Middle frontal gyrus (tissue), 1 donor: ENCODE measurements around the gene DNTTIP2.
"Not testable (repeated sequence)": the region's sequence is repeated elsewhere in the genome, so short reads cannot be mapped to it uniquely, and the experiment has no call there.

Experiments used
- DNase-seq: peaks from one replicate; pipeline ENCODE4 v3.0.0-alpha.2; 2015; ENCODE audit warnings: low spot score; ENCODE audit errors: extremely low spot score

Gene DNTTIP2, protein sequence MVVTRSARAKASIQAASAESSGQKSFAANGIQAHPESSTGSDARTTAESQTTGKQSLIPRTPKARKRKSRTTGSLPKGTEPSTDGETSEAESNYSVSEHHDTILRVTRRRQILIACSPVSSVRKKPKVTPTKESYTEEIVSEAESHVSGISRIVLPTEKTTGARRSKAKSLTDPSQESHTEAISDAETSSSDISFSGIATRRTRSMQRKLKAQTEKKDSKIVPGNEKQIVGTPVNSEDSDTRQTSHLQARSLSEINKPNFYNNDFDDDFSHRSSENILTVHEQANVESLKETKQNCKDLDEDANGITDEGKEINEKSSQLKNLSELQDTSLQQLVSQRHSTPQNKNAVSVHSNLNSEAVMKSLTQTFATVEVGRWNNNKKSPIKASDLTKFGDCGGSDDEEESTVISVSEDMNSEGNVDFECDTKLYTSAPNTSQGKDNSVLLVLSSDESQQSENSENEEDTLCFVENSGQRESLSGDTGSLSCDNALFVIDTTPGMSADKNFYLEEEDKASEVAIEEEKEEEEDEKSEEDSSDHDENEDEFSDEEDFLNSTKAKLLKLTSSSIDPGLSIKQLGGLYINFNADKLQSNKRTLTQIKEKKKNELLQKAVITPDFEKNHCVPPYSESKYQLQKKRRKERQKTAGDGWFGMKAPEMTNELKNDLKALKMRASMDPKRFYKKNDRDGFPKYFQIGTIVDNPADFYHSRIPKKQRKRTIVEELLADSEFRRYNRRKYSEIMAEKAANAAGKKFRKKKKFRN

DNA sequence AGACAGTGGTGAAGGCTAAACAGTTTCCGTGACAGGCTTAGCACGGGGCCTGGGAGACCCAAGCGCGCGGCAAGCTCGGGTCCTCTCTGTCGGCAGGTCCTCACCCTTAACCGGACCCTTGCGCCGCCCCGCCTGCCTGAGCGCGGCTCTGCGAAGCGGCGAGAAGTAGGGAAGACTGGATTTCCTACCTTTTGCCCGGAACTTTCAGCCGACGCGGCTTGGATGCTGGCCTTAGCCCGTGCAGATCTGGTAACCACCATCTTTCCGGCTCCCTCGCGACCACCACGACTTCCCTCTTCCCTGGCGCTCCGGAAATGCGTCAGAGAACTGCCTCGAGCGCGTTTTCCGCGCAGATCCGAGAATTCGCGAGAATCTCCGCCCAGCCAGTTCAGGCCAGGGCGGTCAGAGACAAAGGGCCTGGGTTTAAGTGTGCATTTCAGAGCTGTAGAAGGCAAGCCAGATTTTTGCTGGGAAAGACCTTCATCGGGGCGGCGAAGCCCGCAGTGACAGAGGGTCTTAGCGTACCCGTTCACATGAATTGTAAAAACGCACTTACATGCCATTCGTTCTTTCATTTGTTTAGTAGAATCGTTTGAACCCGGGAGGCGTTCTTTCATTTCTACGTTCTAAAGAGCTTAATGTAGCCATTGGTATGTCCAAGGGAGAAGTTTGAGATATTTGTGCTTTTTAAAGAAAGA, at the start of gene DNTTIP2:
DNTTIP2 (minus strand) TSS at position 318 of the 698 bp plus-strand sequence; CDS start at position 260, 58 bp downstream.
- peak; percentile 93 for DNase-seq

DNA sequence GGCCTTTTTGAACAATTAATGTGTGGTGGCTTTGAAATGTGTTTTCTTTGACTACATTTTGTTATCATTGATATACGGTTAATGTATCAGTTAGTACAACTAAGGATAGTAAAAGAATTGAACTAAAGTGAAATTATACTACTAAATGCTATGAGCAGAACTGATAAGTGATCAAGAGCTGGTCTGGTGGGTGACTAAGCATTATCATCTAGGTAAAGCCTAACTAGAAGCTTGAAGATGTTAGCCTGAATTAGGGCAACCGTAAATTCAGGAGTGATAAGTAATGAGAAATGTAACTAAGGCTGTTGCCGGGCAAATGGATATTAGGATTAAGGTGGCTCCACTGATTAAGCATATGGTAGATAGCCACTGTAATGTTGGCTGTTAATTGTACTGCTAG, 46.2 kb upstream of the DNTTIP2 start:
- no peak for DNase-seq

DNA sequence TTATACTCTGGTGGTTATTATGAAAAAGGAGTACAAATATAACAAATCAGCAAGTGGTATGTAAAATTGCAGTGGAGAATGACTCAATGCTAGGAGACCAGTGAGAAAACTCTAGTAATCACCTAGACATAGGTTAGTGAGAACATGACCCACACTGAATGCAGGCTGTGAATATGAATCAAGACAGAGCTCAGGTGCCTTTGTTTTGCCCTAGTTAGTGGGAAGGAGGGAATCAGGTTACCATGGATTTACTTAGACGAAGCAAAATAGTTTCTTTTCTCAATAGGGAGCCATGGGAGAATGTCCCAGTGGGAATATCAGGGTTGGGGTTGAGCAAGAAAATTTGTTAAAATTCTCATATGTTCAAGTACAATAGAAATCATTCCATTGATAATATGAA, 40.8 kb upstream of the DNTTIP2 start:
- DNase-seq = no peak

DNA sequence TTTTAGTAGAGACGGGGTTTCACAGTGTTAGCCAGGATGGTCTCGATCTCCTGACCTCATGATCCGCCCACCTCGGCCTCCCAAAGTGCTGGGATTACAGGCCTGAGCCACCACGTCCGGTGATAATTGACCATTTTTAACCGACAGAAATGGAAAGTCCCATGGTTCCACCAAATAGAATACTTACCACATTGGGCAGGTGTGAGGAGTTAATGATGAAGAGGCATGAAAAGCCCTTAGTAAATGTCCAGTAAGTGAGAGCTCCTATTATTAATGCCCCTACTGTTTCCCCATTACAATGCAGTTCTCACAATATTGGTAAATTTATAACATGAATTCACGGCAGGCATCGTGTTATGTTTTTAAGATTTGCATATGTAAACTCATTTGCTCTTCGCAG, 38.3 kb upstream of the DNTTIP2 start:
- no peak for DNase-seq

DNA sequence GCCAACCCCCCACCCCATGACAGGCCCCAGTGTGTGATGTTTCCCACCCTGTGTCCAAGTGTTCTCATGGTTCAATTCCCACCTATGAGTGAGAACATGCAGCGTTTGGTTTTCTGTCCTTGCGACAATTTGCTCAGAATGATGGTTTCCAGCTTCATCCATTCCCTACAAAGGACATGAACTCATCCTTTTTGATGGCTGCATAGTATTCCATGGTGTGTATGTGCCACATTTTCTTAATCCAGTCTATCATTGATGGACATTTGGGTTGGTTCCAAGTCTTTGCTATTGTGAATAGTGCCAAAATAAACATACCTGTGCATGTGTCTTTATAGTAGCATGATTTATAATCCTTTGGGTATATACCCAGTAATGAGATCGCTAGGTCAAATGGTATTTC, 31.9 kb upstream of the DNTTIP2 start:
- not testable (repeated sequence) for DNase-seq

DNA sequence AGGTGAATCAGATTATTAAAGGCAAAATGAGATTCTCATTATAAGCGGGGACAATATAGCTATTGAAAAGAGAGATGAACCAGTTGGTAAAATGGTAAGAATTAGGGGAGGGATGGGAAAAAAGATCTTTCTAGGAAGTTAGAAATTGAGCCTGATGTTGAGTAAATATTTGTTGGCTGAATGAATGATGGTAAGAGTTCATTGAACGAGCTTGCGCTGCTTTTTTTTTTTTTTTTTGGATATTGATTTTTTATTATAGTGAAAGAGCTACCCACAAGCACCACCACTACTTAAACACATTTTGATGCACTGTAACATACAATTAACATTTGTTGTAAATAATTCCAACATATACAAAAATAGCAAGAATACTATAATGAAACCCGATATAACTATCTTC, 31.3 kb upstream of the DNTTIP2 start:
- DNase-seq = no peak

DNA sequence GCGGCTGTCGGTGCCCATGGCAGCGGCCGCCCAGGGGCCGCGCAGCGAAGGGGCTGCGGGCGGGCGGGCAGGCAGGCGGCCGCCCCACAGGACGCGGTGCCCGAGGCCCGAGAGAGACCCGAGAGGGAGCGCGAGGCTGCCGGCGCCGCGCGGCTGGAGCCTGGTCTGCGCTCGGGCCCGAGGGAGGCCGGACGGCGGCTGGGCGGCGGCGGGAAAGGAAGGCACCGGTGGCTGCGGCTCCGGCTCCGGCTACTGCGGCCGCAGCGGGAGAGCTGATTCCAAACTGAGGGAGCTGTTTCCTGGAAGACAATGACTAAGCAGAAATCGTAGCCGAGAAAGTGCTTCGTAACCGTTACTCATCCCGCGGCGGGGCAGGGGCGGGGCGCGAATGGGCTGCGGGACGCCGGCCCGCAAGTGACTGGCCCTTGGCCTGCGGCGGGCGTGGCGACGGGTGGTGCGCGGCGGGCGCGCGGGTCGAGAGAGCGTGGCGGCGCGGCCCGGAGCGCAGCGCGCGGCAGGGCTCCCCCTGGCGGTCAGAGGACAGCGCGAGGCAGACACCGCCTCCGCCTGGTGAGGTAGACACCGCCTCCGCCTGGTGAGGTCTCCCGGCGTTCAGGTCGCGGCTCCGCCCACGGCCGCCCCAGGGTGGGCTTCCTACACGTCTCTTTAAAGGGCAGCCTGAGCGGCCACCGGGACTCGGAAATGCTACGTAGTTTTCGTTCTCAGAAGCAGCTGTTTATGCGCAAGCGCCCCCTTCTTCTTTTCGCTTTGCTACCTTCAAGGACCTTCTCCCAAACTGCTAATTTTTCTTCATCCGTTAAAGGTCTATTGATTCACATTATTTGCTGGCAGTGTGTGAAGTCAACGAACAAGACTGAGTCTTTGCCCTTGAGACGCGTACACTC, 30.4 kb upstream of the DNTTIP2 start, which contains the start of gene GCLM:
GCLM (minus strand) TSS at position 285 of the 905 bp plus-strand sequence; CDS start at position 18, 267 bp downstream.
- DNase-seq = peak; percentile 77

DNA sequence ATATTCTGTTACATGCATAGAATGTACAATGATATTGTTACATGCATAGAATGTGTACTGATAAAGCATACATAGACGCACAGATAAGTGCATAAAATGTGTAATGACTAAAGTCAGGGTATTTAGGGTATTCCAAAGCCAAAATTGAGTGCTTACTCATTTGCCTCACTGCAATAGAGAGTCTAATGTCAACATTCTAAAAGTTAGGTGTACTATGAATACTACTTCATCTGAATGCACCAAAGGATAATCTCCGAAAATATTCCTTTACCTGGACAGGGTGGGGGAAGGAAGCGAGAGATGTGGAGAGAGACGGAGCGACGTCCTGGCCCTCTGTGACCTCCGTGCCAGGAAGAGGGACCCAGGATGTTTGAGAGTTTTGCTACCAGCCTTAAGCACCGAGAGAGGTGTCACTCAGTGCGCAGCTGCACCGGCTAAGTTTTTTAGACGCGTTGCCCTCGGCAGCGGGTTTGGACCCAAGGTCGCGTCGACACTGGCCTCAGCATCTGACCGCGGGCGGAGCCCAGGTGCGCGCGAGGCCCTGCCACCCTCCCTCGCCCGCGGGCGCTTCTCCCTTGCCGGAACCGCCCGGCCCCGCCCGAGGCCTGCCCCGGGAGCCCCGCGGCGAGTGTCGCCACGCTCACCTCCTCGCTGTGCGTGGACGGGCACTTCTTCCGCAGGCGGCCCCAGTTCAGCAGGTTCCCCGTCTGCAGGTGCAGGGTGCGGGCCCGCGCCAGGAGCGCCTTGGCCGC, 29.6 kb upstream of the DNTTIP2 start:
- no peak for DNase-seq

DNA sequence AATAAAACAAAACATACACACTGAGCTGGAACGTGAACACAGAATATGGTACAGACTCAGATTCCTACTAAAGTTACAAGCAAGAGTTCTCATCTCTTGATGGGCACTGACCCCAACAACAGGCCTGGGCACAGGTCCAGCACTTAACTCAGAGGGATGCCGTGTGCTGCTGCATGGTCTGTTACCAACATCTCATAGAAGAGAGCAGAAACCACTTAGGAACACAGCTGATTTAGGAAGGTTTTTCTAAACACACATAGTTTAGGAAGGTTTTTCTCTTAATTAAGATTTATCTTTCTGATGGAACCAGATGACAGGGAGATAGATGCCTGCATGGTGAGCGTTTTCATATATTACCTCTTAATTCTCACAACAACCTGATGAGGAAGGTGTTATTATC, 28.7 kb upstream of the DNTTIP2 start:
- no peak for DNase-seq

DNA sequence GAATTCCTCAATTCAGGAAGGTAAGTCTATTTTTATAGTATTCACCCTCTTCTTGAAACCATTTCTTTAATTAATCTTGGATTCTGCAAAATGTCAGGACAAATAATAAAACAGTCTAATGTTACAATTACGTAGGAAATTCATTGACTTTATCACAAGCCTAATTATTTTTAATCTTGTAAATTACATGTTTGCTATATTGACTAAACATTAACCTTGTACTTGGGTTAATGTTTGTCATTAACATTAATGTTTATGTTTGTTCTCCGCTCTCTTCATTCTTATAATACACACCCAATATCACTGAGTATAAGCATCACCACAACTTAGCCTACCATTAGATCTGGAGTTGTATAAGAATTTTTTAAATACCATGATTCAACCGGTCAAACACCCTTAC, 27.5 kb upstream of the DNTTIP2 start:
- DNase-seq = no peak

DNA sequence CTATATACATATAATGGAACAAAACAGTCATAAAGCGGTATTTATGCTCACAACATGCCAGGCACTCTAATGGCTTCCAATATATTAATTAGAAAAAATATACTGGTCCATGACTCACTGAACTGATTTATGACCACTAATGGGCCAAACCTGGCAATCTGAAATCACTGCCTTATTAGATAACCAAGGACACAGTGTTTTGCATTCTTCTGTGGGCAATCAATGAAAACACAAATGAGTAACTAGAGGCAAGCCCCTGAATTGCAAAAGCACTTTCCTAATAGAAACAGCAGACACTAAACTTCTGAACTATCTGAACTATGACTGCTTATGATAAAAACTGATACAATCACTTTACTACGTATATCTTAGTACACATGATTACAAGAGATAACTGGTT, 26.7 kb upstream of the DNTTIP2 start:
- DNase-seq = no peak

DNA sequence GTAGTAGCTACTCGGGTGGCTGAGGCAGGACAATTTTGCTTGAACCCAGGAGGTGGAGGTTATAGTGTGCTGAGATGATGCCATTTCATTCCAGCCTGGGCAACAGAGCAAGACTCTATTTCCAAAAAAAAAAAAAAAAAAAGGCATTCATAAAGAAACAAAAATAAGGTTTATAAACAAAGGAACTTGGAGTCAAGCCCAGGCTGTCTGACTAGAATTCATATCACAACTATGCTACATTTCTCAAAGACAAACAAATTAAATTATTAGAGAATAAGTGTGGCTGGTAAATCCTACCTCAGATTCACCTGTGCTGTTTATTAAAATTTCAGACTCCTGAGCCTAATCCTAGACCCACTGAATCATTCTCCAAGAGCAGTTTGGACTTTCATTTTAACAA, 26.0 kb upstream of the DNTTIP2 start:
- DNase-seq = no peak

DNA sequence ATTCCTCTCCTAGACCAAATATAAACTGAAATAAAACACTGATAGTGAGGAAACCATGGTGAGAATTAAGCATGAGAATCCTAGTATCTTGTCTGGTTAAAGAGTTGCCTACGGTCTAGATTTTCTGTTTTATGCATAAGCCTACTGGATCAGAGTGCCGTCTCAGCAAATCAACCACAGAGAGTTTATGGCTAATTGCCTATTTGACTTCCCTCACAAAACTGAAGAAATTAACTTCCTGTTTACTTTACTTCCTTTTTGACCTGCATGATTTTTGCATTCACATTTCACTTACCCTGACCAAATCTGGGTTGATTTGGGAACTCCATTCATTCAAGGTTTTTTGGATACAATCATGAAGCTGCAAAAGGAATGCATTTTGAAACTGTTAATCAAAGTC, 25.2 kb upstream of the DNTTIP2 start:
- DNase-seq = no peak

DNA sequence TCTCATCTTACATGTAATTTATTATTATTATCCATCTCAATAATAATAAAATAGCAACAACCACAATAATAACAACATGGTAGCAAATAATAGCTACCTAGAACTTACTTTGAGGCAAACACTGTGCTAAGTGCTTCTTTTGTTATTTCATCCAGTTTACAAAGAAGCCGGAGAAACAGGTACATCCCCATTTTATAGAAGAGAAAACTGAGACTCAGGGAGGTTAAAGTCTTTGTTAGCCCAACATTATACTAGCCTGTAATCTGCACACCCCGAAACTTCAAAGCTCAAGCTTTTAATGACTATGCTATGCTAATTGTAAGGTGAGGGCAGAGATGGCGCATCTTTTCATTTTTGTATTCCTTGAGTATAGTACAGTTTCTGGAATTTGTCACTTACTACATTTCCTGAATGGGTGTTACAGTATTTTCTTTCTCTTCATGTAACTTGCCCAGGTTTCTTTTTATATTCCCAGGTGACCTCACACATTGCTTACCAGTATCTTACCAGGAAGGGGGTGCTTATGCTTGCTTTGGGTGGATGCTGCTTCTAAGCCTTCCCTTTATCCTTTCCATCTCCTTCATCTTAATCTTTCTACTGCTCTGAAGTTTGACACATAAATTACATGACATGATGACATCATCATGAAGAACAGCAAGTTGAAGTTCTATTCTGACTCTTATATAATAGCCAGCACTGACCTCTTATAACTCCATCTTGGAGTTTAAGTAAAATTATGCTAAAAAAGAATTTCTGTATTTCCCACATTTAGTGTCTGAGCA, 21.9 kb upstream of the DNTTIP2 start:
- DNase-seq = no peak

DNA sequence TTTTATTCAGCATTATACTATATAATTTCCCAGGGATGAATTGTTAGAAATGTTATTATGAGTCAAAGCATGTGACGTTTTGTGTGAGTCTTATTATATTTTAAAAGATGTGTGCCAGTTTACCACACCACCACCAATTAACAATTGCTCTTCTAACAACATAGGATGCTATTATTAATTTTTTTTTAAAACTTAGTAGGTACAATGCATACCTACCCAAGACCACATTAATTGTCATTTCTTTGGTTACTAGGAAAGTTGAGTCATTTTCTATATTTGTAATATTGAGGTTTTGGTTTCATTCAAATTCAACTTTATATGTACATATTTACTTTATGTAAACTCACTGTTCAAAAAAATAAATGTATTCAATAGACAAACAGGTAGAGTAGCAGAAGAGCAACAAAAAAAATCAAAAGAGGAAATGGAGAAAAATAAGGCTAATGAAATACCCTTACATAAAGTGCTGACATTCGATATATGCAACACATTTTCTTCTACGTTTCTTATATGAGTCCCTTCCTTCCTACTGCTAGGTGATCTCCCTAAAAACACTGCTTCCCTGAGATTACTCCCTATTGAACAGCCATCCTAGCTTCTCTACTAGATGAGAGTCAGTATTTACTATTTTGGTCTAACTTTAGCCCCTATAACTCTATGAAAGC, 20.7 kb upstream of the DNTTIP2 start:
- DNase-seq = no peak

DNA sequence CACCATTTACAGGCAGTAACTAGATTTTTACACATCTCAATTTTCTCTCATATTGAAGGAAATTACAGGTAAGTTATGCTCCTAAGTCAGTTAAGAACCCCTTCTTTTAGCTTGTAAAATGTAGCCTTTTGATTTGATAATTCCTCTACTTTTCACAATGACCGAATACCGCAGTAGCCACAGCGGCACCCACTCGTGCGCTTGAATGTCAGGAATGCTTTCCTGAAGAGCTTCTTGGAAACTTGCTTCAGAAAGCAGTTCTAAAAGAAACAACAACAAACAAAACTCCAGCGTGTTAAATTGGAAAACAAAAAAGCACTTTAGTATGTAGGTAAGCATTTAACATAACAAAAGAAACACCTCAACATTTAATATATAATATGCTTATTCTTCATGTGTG, 9.9 kb upstream of the DNTTIP2 start:
- no peak for DNase-seq

DNA sequence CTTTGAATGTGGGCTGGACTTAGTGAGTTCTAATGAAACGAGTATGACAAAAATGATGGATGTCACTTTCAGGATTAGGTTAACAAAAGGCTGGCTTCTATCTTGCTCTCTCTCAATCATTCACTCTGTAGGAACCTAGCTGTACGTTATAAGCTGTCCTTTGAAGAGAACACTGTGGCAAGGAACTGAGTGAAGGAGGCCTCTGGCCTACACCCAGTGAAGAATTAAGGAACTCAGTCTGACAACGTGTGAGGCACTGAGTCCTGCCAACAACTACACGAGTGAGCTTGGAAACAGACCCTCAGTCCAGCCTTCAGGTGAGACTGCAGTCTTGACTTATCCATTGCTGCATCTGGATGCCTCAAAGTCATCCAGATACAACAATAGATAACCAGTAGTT, 3.3 kb upstream of the DNTTIP2 start:
- DNase-seq = no peak

DNA sequence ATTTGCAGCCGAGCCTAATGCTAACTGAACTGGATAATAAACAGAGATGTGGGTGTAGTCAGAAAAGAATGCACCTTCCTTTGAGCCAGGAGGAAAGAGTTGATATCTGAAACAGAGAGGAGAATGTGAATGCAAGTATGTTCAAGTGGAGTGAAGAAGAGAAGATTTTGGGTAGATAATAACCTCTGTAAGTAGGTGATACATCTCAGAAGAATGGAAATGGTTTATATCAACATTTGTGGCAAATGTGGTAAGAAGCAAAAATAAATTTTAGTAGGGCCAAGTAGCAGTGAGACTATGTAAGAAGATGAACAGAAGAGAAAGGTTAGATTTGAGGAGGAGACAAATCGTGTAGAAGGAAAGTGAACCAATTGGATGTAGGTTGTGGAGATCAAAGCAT, 1.7 kb upstream of the DNTTIP2 start:
- DNase-seq = no peak

DNA sequence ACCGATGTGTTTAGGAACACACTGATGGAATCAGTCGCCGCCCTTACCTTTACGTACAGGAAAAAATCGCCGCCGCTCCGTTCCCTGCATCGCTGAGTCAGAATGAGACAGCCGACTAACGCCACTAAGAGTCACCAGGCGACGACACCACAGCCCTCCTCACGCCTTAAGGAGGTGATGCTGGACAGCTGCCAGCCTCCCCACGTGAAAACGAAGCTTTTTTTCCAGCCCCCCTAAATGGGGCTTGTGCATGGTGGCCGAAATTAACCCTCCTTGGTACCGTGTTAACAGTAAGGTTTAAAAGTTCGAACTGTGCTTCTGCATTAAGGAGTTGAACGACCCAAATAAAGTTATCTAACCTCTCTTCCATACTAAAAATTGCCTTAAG, 511 bp downstream of the DNTTIP2 start:
- no peak for DNase-seq
